Mesothelial cell of epicardium (in vitro differentiated cells): Measurements from ENCODE around the gene BAX. TPM values are rescaled to one million over a fixed set of nuclear protein-coding genes. Genes with fewer than 3 reads are reported as not detected.

Source experiments
- DNase-seq, 2 experiments: peaks; one replicate each; pipeline ENCODE4 v3.0.0; 2021; ENCODE audit warnings: low spot score in 2 of 2; ENCODE audit not compliant: unreplicated experiment in 2 of 2
- H3K27ac Mint-ChIP-seq: 2 replicates; pipeline ENCODE4 v1.8.0; 2021; ENCODE audit warnings: mixed read lengths
- H3K27me3 Mint-ChIP-seq: 2 replicates; pipeline ENCODE4 v1.8.0; 2021; ENCODE audit warnings: low read depth, mixed read lengths
- H3K36me3 Mint-ChIP-seq: 2 replicates; pipeline ENCODE4 v1.8.0; 2021; ENCODE audit warnings: mixed read lengths
- H3K4me1 Mint-ChIP-seq: 2 replicates; pipeline ENCODE4 v1.8.0; 2021; ENCODE audit warnings: mixed read lengths
- H3K4me3 Mint-ChIP-seq: 2 replicates; pipeline ENCODE4 v1.8.0; 2021; ENCODE audit warnings: mild to moderate bottlenecking, moderate library complexity, mixed read lengths
- H3K9me3 Mint-ChIP-seq: 2 replicates; pipeline ENCODE4 v1.8.0; 2021; ENCODE audit warnings: mixed read lengths
- total RNA-seq: library from RNA; stranded (reverse); gene quantifications from 3 replicates; pipeline ENCODE4 v1.2.1, GENCODE V29; 2021
- TF ChIP-seq, protein P1 (sequence below): fragments of 200-600 bp; sonication (generic); IDR thresholded peaks from one replicate; pipeline ENCODE4 v1.5.0; 2021; ENCODE audit warnings: antibody characterized with exemption; ENCODE audit not compliant: unreplicated experiment

Gene BAX
- total RNA-seq, 1 donor from 2014 or later = 119 TPM

DNA sequence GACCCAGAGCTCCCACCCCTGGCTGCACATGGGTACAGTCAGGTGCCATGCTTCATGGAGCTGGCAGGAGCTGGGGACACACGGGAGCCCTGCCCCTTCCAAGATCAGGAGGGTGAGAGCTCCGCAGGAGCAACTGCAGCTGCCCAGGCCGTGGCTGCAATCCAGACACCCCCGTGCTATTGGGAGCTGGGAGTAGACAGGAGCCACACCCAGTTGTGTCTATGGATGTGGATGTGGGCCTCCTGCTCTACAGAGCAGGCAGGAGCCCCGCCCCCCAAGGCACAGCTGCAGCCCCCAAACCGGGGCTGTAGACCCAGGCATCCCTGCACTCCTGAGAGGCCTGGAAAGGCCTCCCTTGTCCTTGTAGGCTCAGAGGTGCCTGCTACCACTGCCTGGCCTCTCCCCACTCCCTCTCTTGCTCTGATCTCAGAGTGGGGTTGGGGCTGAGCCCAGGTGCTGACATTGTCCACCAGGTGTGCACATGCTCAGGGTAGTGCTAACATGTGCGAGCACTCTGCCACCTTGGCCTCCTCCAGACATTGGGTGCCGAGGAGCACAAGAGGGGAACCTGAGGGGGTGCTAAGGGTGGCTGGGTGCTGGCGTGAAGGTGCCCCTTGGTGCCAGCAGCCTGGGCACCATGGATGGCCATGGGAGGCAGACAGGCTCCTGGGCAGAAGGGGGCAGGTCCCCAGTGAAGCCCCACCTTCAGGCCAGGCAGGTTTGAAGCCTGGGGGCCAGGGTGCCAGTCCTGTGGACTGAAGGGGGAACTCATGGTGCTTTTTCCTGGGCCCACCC is 8.0 kb upstream of the BAX start:
- no peak overlapping the region for H3K4me3 Mint-ChIP-seq
- TF ChIP-seq, protein P1, sequence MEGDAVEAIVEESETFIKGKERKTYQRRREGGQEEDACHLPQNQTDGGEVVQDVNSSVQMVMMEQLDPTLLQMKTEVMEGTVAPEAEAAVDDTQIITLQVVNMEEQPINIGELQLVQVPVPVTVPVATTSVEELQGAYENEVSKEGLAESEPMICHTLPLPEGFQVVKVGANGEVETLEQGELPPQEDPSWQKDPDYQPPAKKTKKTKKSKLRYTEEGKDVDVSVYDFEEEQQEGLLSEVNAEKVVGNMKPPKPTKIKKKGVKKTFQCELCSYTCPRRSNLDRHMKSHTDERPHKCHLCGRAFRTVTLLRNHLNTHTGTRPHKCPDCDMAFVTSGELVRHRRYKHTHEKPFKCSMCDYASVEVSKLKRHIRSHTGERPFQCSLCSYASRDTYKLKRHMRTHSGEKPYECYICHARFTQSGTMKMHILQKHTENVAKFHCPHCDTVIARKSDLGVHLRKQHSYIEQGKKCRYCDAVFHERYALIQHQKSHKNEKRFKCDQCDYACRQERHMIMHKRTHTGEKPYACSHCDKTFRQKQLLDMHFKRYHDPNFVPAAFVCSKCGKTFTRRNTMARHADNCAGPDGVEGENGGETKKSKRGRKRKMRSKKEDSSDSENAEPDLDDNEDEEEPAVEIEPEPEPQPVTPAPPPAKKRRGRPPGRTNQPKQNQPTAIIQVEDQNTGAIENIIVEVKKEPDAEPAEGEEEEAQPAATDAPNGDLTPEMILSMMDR = no peak

DNA sequence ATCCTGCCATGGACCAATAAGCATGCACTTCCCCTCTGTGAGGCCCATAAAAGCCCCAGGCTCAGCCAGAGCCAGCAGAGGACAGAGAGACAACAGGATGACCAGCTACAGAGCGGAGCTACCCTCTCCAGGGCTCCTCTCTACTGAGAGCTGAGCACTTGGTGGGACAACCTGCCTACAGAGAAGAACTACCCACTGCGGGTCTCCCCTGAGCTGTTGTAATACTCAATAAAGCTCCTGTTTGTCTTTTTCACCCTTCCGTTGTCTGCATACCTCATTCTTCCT is 7.5 kb upstream of the BAX start:
- peaks cover 2% of the 10 kb centered on the region for H3K36me3 Mint-ChIP-seq
- H3K27ac Mint-ChIP-seq = no peak overlapping the region
- H3K4me1 Mint-ChIP-seq = no peaks in the 10 kb centered on the region
- no peak overlapping the region for H3K4me3 Mint-ChIP-seq
- peaks cover 3% of the 10 kb centered on the region for H3K9me3 Mint-ChIP-seq
- H3K27me3 Mint-ChIP-seq = no peaks in the 10 kb centered on the region
- TF ChIP-seq, protein P1 = no peak
- no peak for DNase-seq

More for the DNA sequence above, 8.0 kb upstream of the BAX start:
- DNase-seq = no peak
- Mint-ChIP-seq H3K36me3 (peaks cover 2% of the 10 kb centered on the region), H3K4me1 (no peaks in the 10 kb centered on the region), H3K27me3 (no peaks in the 10 kb centered on the region), H3K27ac (no peak overlapping the region), H3K9me3 (peaks cover 3% of the 10 kb centered on the region)

DNA sequence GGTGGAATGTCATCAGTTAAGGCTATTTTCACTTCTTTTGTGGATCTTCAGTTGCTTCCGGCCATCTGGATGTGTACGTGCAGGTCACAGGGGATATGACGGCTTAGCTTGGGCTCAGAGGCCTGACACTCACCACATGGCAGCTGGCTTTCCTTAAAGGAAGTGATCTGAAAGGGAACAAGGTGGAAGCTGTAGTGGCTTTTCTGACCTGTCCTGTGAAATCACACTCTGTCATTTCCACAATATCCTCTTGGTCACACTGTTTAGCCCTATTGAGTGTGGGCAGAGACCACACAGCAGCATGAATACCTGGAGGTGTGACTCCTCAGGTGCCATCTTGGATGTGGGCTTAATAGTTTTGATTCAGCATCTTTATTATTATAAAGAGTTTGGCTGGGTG is 4.5 kb upstream of the BAX start:
- TF ChIP-seq, protein P1 = no peak
- H3K4me3 Mint-ChIP-seq = no peak overlapping the region
- no peak for DNase-seq
- H3K36me3 Mint-ChIP-seq = no peaks in the 10 kb centered on the region
- H3K4me1 Mint-ChIP-seq = peaks cover 3% of the 10 kb centered on the region
- H3K9me3 Mint-ChIP-seq = peaks cover 3% of the 10 kb centered on the region
- no peaks in the 10 kb centered on the region for H3K27me3 Mint-ChIP-seq
- H3K27ac Mint-ChIP-seq = no peak overlapping the region

DNA sequence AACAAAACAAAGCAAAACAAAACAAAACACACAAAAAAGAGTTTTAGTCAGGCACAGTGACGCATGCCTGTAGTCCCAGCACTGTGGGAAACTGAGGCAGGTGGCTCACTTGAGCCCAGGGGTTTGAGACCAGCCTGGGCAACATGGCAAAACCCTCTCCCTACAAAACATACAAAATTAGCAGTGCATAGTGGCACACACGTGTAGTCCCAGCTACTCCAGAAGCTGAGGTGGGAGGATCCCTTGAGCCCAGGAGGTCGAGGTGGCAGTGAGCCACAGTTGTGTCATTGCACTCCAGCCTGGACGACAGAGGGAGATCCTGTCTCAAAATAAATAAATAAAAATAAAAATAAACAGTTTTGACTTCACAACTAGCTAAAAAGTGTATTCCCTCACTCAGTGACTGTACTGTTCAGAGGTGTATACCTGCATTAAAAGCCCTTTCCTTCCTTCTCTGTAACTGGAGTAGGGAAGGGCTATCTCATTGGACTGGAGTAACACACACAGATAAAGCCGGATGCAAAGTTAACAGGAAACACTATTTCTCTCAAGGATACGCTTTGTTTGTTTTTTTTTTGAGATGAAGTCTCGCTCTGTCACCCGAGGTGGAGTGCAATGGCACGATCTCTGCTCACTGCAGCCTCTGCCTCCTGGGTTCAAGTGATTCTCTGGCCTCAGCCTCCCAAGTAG is 3.7 kb upstream of the BAX start:
- no peak overlapping the region for H3K4me3 Mint-ChIP-seq
- peaks cover 3% of the 10 kb centered on the region for H3K9me3 Mint-ChIP-seq
- TF ChIP-seq, protein P1 = no peak
- peaks cover 11% of the 10 kb centered on the region for H3K4me1 Mint-ChIP-seq
- no peaks in the 10 kb centered on the region for H3K36me3 Mint-ChIP-seq
- H3K27me3 Mint-ChIP-seq = no peaks in the 10 kb centered on the region
- no peak overlapping the region for H3K27ac Mint-ChIP-seq
- no peak for DNase-seq

DNA sequence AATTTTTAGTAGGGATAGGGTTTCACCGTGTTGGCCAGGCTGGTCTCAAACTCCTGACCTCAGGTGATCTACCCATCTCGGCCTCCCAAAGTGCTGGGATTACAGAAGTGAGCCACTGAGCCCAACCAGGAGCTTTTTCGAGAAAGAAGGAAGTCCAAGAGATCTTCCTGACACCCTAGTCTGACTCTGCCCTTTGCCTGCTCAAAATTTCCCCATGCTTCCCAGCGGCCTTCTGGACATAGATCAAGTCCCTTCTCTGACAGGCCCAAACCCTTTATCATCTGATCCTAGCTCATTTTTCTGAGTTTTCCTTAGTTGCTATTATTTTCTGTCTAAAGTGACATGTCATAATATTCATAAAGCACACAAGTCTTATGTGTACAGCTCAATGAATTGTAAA is 1.5 kb upstream of the BAX start:
- H3K9me3 Mint-ChIP-seq = peaks cover 2% of the 10 kb centered on the region
- H3K27ac Mint-ChIP-seq = no peak overlapping the region
- H3K36me3 Mint-ChIP-seq = peaks cover 16% of the 10 kb centered on the region
- no peaks in the 10 kb centered on the region for H3K27me3 Mint-ChIP-seq
- DNase-seq = no peak
- peaks cover 13% of the 10 kb centered on the region for H3K4me1 Mint-ChIP-seq
- no peak overlapping the region for H3K4me3 Mint-ChIP-seq
- TF ChIP-seq, protein P1 = no peak
